ENCODE data around the gene ENO4. TPM values are rescaled to one million over a fixed set of nuclear protein-coding genes. Genes with fewer than 3 reads are reported as not detected.

Gene ENO4
- total RNA-seq, 1 experiment from 2014 or later, result 0.22 TPM

DNA sequence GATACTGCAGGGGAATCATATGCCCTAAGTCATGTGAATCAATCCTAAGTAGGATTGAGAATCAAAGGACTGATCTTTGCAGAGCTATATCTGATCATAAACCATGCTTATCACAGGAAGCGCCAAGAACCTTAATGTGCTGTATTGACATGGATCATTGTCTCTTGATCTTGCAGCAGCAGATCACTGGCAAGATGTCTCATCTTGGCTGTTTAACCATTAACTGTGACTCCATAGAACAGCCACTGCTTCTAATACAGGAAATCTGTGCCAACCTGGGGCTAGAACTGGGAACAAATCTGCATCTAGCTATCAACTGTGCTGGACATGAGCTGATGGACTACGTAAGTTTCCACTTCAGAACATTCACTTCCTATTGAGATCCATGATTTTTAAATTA lies 21.6 kb downstream of the ENO4 start:
- no peaks in the 10 kb centered on the region for H4K20me1 ChIP-seq (ENCODE audit: insufficient read depth)
- no peaks in the 10 kb centered on the region for H3K79me2 ChIP-seq (ENCODE audit: insufficient read depth, low read length)
- DNase-seq (ENCODE audit: low read depth, low spot score) (no peak), ATAC-seq (no peak)
- no peaks in the 10 kb centered on the region for H3K9me2 ChIP-seq (ENCODE audit: insufficient read depth)
- no peak overlapping the region for H3K4me2 ChIP-seq (ENCODE audit: low read length)
- H3K36me3 ChIP-seq (ENCODE audit: control insufficient read depth in 1 of 2, insufficient read depth in 2 of 2, low read length in 2 of 2), result no peaks in the 10 kb centered on the region
- no peak overlapping the region for H3K4me3 ChIP-seq (replicated peaks in 1 of 2; ENCODE audit: low read depth in 1 of 2, low read length in 2 of 2)
- no peaks in the 10 kb centered on the region for H3K4me1 ChIP-seq (ENCODE audit: control insufficient read depth in 1 of 2, insufficient read depth in 2 of 2, low read length in 2 of 2)
- no peak overlapping the region for H2AFZ ChIP-seq (ENCODE audit: low read depth, low read length, poor library complexity, severe bottlenecking)
- TF ChIP-seq, protein P1, sequence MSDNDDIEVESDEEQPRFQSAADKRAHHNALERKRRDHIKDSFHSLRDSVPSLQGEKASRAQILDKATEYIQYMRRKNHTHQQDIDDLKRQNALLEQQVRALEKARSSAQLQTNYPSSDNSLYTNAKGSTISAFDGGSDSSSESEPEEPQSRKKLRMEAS (IDR thresholded peaks at IDR 0.05), result no peak
- TF ChIP-seq YY1 (IDR thresholded peaks at IDR 0.05; ENCODE audit: extremely low read depth, insufficient replicate concordance, low read depth, low read length) (no peak), FOSL1 (IDR thresholded peaks at IDR 0.05; ENCODE audit: low read depth) (no peak)
- H3K9me3 ChIP-seq (ENCODE audit: control insufficient read depth in 1 of 2, insufficient read depth in 1 of 2, low read depth in 1 of 2, low read length in 2 of 2), result no peaks in the 10 kb centered on the region
- H3K9ac ChIP-seq (ENCODE audit: low read length), result no peak overlapping the region
- BruUV-seq (replicated peaks), result no TSS peak
- H3K27ac ChIP-seq (ENCODE audit: low read depth, low read length), result no peak overlapping the region
- POLR2A ChIA-PET, result no interaction called here
- H3K27me3 ChIP-seq (ENCODE audit: insufficient read depth, low read length), result 0 out of 2 replicates have a peak, but pooled peaks cover 6% of the 10 kb centered on the region
- CTCF ChIA-PET, result interaction anchor here (0.7 kb wide), 1 partner anchor 304 kb away, joined by 3 read pairs; no protein-coding TSS in a partner anchor
- RAD21 ChIA-PET (ENCODE audit: low non-redundant PET in 1 of 2, low total read pairs in 2 of 2, uncharacterized antibody in 2 of 2, unreplicated experiment in 2 of 2), result no interaction called here
- intact Hi-C loops (cut with micrococcal nuclease), result no loop called here

- no peak overlapping the region for H3K27ac ChIP-seq (ENCODE audit: low read depth, low read length)
- ATAC-seq (no peak), DNase-seq (ENCODE audit: low read depth, low spot score) (no peak)
- no peaks in the 10 kb centered on the region for H3K9me3 ChIP-seq (ENCODE audit: control insufficient read depth in 1 of 2, insufficient read depth in 1 of 2, low read depth in 1 of 2, low read length in 2 of 2)
- no peaks in the 10 kb centered on the region for H3K4me1 ChIP-seq (ENCODE audit: control insufficient read depth in 1 of 2, insufficient read depth in 2 of 2, low read length in 2 of 2)
- H3K9me2 ChIP-seq (ENCODE audit: insufficient read depth), result no peaks in the 10 kb centered on the region
- ChIA-PET RAD21 (ENCODE audit: low non-redundant PET in 1 of 2, low total read pairs in 2 of 2, uncharacterized antibody in 2 of 2, unreplicated experiment in 2 of 2) (no interaction called here), CTCF (interaction anchor here (1.0 kb wide), 1 partner anchor 76 kb away, joined by 3 read pairs; no protein-coding TSS in a partner anchor), POLR2A (no interaction called here)
- H3K9ac ChIP-seq (ENCODE audit: low read length), result no peak overlapping the region
- no peak overlapping the region for H3K4me2 ChIP-seq (ENCODE audit: low read length)
- 0 out of 2 replicates have a peak, but pooled peaks cover 6% of the 10 kb centered on the region for H3K27me3 ChIP-seq (ENCODE audit: insufficient read depth, low read length)
- H3K79me2 ChIP-seq (ENCODE audit: insufficient read depth, low read length), result no peaks in the 10 kb centered on the region
- no peaks in the 10 kb centered on the region for H4K20me1 ChIP-seq (ENCODE audit: insufficient read depth)
- no TSS peak for BruUV-seq (replicated peaks)
- no peak overlapping the region for H3K4me3 ChIP-seq (replicated peaks in 1 of 2; ENCODE audit: low read depth in 1 of 2, low read length in 2 of 2)
- TF ChIP-seq, protein P2, sequence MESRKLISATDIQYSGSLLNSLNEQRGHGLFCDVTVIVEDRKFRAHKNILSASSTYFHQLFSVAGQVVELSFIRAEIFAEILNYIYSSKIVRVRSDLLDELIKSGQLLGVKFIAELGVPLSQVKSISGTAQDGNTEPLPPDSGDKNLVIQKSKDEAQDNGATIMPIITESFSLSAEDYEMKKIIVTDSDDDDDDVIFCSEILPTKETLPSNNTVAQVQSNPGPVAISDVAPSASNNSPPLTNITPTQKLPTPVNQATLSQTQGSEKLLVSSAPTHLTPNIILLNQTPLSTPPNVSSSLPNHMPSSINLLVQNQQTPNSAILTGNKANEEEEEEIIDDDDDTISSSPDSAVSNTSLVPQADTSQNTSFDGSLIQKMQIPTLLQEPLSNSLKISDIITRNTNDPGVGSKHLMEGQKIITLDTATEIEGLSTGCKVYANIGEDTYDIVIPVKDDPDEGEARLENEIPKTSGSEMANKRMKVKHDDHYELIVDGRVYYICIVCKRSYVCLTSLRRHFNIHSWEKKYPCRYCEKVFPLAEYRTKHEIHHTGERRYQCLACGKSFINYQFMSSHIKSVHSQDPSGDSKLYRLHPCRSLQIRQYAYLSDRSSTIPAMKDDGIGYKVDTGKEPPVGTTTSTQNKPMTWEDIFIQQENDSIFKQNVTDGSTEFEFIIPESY (IDR thresholded peaks at IDR 0.05; ENCODE audit: extremely low read depth, insufficient replicate concordance, low read length), result no peak
- TF ChIP-seq CTCF (IDR thresholded peaks at IDR 0.05 in 2 of 3, conservative IDR thresholded peaks at IDR 0.05 in 1 of 3; ENCODE audit: borderline replicate concordance in 1 of 3, insufficient read depth in 1 of 3, low read depth in 2 of 3, low read length in 2 of 3), result no peak
- TF ChIP-seq POLR2A (IDR thresholded peaks at IDR 0.05; ENCODE audit: borderline replicate concordance, extremely low read depth, insufficient read depth, insufficient read length), result no peak
- TF ChIP-seq, protein P3, sequence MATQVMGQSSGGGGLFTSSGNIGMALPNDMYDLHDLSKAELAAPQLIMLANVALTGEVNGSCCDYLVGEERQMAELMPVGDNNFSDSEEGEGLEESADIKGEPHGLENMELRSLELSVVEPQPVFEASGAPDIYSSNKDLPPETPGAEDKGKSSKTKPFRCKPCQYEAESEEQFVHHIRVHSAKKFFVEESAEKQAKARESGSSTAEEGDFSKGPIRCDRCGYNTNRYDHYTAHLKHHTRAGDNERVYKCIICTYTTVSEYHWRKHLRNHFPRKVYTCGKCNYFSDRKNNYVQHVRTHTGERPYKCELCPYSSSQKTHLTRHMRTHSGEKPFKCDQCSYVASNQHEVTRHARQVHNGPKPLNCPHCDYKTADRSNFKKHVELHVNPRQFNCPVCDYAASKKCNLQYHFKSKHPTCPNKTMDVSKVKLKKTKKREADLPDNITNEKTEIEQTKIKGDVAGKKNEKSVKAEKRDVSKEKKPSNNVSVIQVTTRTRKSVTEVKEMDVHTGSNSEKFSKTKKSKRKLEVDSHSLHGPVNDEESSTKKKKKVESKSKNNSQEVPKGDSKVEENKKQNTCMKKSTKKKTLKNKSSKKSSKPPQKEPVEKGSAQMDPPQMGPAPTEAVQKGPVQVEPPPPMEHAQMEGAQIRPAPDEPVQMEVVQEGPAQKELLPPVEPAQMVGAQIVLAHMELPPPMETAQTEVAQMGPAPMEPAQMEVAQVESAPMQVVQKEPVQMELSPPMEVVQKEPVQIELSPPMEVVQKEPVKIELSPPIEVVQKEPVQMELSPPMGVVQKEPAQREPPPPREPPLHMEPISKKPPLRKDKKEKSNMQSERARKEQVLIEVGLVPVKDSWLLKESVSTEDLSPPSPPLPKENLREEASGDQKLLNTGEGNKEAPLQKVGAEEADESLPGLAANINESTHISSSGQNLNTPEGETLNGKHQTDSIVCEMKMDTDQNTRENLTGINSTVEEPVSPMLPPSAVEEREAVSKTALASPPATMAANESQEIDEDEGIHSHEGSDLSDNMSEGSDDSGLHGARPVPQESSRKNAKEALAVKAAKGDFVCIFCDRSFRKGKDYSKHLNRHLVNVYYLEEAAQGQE (IDR thresholded peaks at IDR 0.05; ENCODE audit: low read depth), result no peak
- no peak for TF ChIP-seq ZFX (IDR thresholded peaks at IDR 0.05)
- TF ChIP-seq TCF7L2 (IDR thresholded peaks at IDR 0.05; ENCODE audit: borderline replicate concordance, extremely low read depth, insufficient read depth, insufficient read length), result no peak
- no peak for TF ChIP-seq ATF3 (IDR thresholded peaks at IDR 0.05)
- TF ChIP-seq EZH2 (IDR thresholded peaks at IDR 0.05), result no peak
- no peak overlapping the region for H2AFZ ChIP-seq (ENCODE audit: low read depth, low read length, poor library complexity, severe bottlenecking)
- intact Hi-C loops (cut with micrococcal nuclease), result no loop called here
- H3K36me3 ChIP-seq (ENCODE audit: control insufficient read depth in 1 of 2, insufficient read depth in 2 of 2, low read length in 2 of 2), result no peaks in the 10 kb centered on the region
Observed at GRCh38 chr10:116873134-116873533, 23.8 kb downstream of the ENO4 start.

Data from HCT116 (cell line).